Measurements from ENCODE around the gene SPRYD7.
"Not testable (repeated sequence)": the region's sequence is repeated elsewhere in the genome, so short reads cannot be mapped to it uniquely, and the experiment has no call there.

SPRYD7 gene

GRCh38 chr13:49932868-49933267 lies 3.3 kb downstream of the SPRYD7 start:
- DNase-seq (ENCODE audit: low read depth in 3 of 3) = no peak

- DNase-seq (ENCODE audit: low read depth in 3 of 3) = no peak
Observed at GRCh38 chr13:49932066-49932465, 4.1 kb downstream of the SPRYD7 start.

DNA sequence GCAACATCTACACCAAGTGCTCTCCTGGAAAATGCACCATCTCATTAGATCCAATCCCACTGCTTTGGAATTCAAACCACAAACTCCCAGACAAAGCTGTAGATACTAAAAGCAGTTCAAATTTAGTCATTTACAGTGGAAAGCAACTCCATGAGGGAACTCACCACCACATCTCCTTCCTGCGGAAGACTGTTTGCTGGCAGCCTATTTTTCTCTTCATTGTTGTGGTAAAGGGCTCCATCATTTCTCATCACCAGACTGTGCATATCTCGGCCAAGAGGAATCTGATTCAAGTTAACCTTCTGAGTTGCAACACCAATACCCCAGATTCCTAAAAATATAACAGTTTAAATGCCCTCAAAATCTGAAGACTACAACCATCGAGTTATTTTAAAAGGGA lies 8.4 kb downstream of the SPRYD7 start:
- no peak for DNase-seq (ENCODE audit: low read depth in 3 of 3)

DNA sequence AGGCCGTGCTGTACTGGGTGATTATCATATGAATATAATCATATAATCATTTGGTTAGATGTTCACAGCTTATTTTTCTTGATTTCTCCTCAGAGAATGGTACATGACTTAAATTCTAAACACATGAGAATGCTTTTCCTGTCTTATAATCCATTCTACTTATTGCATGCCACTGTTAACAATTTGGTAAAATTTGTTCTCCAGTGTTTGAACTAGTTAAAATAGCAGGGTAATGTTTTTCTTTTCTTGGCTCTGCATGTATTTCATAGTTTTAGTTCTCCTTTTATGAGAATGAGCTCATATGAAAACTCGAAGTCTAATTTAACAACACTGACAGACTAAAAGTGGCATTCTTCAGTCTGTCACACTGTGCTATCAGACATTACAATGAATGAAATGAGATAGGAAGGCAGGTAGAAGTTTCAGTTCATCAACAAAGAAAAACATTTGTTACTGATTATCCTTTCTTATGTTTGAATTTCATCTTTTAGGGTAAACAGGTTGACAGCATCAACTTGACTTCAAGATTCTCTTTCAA lies 10.2 kb downstream of the SPRYD7 start:
- no peak for DNase-seq (ENCODE audit: low read depth in 3 of 3)

- DNase-seq (ENCODE audit: low read depth in 3 of 3) = no peak
Observed at GRCh38 chr13:49922301-49922700, 13.8 kb downstream of the SPRYD7 start.

DNA sequence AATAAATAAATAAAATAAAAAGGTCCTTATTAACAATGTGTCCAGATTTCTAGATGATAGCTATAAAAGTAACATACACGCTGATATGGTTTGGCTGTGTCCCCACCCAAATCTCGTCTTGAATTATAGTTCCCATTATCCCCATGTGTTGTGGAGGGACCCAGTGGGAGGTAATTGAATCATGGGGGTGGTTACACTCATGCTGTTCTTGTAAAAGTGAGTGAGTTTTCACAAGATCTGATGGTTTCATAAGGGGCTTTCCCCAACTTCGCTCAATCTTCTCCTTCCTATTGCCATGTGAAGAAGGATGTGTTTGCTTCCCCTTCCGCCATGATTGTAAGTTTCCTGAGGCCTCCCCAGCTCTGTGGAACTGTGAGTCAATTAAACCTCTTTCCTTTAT lies 15.2 kb downstream of the SPRYD7 start:
- not testable (repeated sequence) for DNase-seq (ENCODE audit: low read depth in 3 of 3)

- not testable (repeated sequence) for DNase-seq (ENCODE audit: low read depth in 3 of 3)
Observed at GRCh38 chr13:49918106-49918505, 18.0 kb downstream of the SPRYD7 start.

GRCh38 chr13:49914947-49915346 lies 21.2 kb downstream of the SPRYD7 start:
- DNase-seq (ENCODE audit: low read depth in 3 of 3) = no peak

DNA sequence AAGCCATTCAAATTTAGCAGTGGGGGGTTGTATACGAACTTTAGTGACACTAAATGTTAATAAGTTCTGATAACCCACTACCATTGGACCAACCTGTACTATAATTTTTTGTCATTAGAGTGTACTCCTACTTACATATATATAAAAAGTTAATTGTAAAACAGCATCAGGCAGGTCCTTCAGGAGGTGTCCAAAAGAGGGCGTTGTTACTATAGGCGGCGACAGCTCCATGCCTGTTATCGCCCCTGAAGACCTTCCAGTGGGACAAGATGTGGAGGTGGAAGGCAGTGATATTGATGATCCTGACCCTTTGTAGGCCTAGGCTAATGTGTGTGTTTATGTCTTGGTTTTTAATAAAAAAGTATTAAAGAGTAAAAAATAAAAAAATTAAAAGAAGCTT lies 27.5 kb downstream of the SPRYD7 start:
- no peak for DNase-seq (ENCODE audit: low read depth in 3 of 3)

GRCh38 chr13:49904729-49905456 lies 31.2 kb downstream of the SPRYD7 start:
- DNase-seq (ENCODE audit: low read depth in 3 of 3) = no peak

- DNase-seq (ENCODE audit: low read depth in 3 of 3) = no peak
Observed at GRCh38 chr13:49898792-49899191, 37.3 kb downstream of the SPRYD7 start.

DNA sequence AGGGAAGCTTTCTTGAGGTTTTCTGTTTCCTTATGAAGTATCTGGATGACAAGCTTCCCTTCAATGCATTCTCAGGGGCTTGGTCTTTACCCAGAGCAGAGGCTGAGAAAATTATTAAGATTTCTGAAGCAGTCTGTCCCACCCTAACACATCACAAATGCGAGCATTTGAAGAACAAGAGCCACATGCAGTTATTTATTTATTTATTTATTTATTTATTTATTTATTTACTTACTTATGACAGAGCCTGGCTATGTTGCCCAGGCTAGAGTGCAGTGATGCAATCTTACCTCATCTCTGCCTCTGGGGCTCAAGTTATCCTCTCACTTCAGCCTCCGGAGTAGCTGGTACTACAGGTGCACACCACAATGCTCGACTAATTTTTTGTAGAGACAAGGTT lies 38.4 kb downstream of the SPRYD7 start:
- DNase-seq (ENCODE audit: low read depth in 3 of 3) = no peak

GRCh38 chr13:49895826-49896225 lies 40.3 kb downstream of the SPRYD7 start:
- no peak for DNase-seq (ENCODE audit: low read depth in 3 of 3)

GRCh38 chr13:49893591-49893990 lies 42.5 kb downstream of the SPRYD7 start:
- DNase-seq (ENCODE audit: low read depth in 3 of 3) = no peak

DNA sequence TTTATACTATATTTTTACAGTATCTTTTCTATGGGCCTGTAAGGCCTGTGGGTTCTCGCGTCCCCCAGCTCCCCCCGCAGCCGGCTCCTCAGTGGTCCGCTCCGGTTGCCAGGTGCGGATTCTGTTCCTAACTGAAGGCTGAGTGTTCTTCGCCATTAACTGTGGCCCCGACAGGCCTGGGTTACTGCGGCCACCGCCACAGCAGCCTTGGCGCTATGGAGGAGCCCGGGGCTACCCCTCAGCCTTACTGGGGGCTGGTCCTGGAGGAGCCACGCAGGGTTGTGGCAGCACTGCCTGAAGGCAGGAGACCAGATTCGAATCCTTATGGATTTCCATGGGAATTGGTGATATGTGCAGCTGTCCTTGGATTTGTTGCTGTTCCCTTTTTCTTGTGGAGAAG lies 45.8 kb downstream of the SPRYD7 start:
- no peak for DNase-seq (ENCODE audit: low read depth in 3 of 3)

- no peak for DNase-seq (ENCODE audit: low read depth in 3 of 3)
Observed at GRCh38 chr13:49878682-49879081, 57.5 kb downstream of the SPRYD7 start.

- DNase-seq (ENCODE audit: low read depth in 3 of 3) = peak in 1 of 3 donors; percentile 1
Observed at GRCh38 chr13:49877629-49878218, 58.4 kb downstream of the SPRYD7 start.

- DNase-seq (ENCODE audit: low read depth in 3 of 3) = no peak
Observed at GRCh38 chr13:49874430-49874829, 61.7 kb downstream of the SPRYD7 start.

DNA sequence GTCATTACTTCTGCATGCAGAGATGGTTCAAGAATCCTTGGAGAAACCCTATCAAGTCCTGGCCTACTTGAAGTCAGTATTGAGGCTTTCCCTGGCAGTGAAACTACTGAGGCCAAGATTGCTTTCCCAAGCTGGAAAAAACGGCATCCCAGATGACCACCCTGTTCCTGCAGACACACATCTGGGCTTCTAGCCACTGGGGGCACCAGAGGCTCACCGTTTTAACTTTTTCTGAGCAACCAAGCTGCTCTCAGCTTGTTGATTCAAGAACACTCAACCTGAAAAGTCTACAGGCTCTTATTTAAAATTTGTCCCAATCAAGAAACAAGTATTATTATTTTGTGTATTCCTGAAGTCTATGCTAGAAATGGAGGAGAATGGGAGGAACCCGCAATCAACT lies 66.6 kb downstream of the SPRYD7 start:
- DNase-seq (ENCODE audit: low read depth in 3 of 3) = no peak

DNA sequence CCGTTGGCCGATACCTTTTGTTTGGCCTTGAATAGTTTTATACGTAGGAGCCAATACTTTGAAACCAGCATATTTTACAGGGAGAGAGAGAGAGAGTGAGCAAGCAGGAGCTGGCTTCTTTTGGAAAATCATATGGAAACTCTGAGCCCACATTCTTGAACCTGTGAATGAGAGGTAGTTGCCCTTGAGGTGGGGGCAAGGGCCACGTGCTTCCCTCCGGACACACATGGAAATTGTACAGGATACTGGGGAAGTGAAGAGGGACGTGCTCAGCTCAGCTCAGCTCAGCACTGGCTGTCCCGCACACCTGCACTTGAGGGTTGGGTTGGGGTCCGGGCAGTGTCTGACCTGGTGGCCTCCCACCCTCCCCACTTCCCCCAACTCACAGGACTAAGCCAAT lies 68.3 kb downstream of the SPRYD7 start:
- DNase-seq (ENCODE audit: low read depth in 3 of 3) = no peak

DNA sequence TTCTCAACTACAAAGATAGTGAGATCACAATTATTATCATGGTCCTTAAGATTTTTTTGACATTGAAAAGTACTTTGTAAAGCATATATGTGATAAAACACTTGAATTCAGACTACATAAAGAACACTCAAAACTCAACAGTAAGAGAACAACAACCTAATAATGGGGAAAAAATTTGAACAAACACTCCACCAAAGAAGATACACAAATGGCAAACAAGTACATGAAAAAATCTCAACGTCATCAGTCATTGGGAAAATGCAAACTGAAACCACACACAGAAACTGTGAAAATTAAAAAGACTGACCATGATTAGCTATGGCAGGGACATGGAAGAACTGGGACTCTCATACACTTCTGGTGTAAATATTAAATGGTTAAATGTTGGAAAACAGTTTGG lies 70.9 kb downstream of the SPRYD7 start:
- no peak for DNase-seq (ENCODE audit: low read depth in 3 of 3)

DNA sequence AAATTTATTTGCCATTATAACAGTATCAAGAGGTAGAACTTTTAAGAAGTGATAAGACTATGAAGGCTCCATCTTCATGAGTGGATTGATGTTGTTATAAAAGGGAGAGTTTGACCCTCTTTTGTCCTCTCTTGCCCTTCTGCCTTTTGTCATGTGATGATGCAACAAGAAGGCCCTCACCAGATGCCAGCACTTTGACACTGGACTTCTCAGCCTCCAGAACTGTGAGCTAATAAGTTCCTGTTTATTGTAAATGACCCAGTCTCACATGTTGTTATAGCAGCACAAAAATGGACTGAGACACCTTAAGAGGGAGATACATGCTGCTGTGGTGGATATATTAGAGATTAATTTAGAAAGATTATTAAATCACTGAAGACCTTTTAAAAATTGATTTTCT lies 71.6 kb downstream of the SPRYD7 start:
- DNase-seq (ENCODE audit: low read depth in 3 of 3) = no peak

Measured in stimulated activated CD4-positive, alpha-beta T cell treated with anti-CD3 and anti-CD28 coated beads, TNF-alpha, amount 100 ng/mL, for 48 hours (primary cell).